ENCODE data around the gene SLF2.

DNA sequence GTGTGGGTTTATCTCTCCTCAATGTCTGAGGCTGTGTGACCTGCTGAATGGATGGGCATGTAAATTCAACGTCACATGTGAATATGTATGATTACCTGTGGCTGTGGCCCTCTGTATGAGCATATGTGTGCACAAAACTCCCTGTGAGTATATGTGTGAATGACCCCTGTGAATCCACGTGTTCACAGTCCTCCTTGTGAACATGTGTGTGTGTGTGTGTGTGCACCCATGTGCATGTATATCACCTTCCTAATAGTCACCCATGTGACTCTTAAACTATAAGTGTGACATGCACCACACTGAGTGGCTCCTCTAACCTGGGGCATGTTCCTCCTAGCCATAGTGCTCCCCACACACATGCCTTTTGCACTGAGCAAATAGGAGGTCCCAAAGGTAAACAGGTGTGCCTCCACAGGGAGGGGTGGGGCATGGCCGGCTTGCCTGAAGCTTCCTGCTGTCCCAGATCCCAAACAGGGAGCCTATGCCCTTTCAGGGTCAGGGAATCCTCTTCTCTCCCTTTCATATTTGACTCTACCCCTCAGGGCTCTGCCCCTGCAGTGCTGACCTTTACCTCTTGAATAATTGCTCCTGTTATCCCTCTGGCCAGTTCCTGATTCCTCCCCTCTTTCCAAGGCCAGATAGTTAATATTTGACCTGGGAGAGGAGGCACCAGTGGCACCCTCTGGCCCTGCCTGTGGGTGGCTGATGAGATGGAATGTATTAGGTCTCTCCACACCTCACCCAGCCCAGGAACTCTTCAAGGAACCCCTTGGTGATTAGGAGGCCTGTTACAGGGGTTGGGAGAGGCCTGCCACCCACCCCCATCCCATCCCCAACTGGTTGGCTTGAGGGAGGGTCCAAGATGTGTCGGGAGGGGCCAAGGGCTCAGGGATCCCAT lies 58.4 kb downstream of the SLF2 start:
- no peak for TF ChIP-seq CTCF (IDR thresholded peaks at IDR 0.05; ENCODE audit: low read length)
- no peak for TF ChIP-seq EZH2 (IDR thresholded peaks at IDR 0.05; ENCODE audit: borderline replicate concordance, low read length)
